ENCODE measurements around the gene TMEM130. TPM values are rescaled to one million over a fixed set of nuclear protein-coding genes. Genes with fewer than 3 reads are reported as not detected.
A peak's percentile ranks its signal among the peaks of the same experiment; 100 is the strongest.

Gene TMEM130
- polyA plus RNA-seq, 3 donors, result 0.05 TPM; not detected in 2

- Histone ChIP-seq H3K27ac (ENCODE audit: low read depth in 1 of 2, low read length in 2 of 2) (peak overlapping the region; percentile 38 to 63), H2AFZ (ENCODE audit: insufficient read depth, low read depth, low read length, poor library complexity, severe bottlenecking) (peak overlapping the region; percentile 38), H3K4me1 (ENCODE audit: control insufficient read depth in 1 of 2, insufficient read depth in 2 of 2, low read length in 2 of 2) (peaks cover 16% of the 10 kb centered on the region in 2 donors), H3K4me3 (replicated peaks in 1 of 3; ENCODE audit: low read depth in 2 of 3, low read length in 3 of 3) (peak overlapping the region in 1 of 3 experiments; percentile 59), H3K36me3 (replicated peaks in 1 of 2; ENCODE audit: control insufficient read depth in 1 of 2, insufficient read depth in 2 of 2, low read length in 2 of 2) (no peaks in the 10 kb centered on the region), H3K79me2 (ENCODE audit: insufficient read depth, low read length) (no peaks in the 10 kb centered on the region), H3K27me3 (ENCODE audit: control insufficient read depth in 2 of 2, insufficient read depth in 2 of 2, low read length in 2 of 2) (peaks cover 0 to 4% of the 10 kb centered on the region in 2 donors), H3K9ac (ENCODE audit: insufficient read depth, low read length, poor library complexity, severe bottlenecking) (no peak overlapping the region), H3K9me3 (replicated peaks in 1 of 2; ENCODE audit: control insufficient read depth in 1 of 2, insufficient read depth in 1 of 2, low read length in 2 of 2) (peaks cover 6 to 10% of the 10 kb centered on the region in 2 donors), H3K4me2 (replicated peaks; ENCODE audit: extremely low read depth, low read length, poor library complexity, severe bottlenecking) (peak overlapping the region; percentile 42), H4K20me1 (ENCODE audit: insufficient read depth, low read length) (no peaks in the 10 kb centered on the region)
- peak overlapping the region; percentile 21 to 95 (median 92) for H3K27ac Mint-ChIP-seq
- 86% methylated on average over 2 of the region's 2 CpGs for WGBS (ENCODE audit: insufficient coverage)
- intact Hi-C loops (cut with micrococcal nuclease), result loop anchor here (10.0 kb wide), 1 partner anchor 518 kb away; the partner anchor contains the start of gene BRI3 (in 2 of the 2)
- H3K4me1 Mint-ChIP-seq, result peaks cover 17% of the 10 kb centered on the region
- TF ChIP-seq, protein P1, sequence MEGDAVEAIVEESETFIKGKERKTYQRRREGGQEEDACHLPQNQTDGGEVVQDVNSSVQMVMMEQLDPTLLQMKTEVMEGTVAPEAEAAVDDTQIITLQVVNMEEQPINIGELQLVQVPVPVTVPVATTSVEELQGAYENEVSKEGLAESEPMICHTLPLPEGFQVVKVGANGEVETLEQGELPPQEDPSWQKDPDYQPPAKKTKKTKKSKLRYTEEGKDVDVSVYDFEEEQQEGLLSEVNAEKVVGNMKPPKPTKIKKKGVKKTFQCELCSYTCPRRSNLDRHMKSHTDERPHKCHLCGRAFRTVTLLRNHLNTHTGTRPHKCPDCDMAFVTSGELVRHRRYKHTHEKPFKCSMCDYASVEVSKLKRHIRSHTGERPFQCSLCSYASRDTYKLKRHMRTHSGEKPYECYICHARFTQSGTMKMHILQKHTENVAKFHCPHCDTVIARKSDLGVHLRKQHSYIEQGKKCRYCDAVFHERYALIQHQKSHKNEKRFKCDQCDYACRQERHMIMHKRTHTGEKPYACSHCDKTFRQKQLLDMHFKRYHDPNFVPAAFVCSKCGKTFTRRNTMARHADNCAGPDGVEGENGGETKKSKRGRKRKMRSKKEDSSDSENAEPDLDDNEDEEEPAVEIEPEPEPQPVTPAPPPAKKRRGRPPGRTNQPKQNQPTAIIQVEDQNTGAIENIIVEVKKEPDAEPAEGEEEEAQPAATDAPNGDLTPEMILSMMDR (IDR thresholded peaks at IDR 0.05), result no peak
- peak overlapping the region in 1 of 2 donors; percentile 76 for H3K4me3 Mint-ChIP-seq
- peaks cover 17 to 39% (median 21%) of the 10 kb centered on the region in 3 donors for H3K27me3 Mint-ChIP-seq (ENCODE audit: low read depth in 3 of 3)
- peak in 1 of 3 donors; percentile 12 for DNase-seq
- peaks cover 9 to 32% (median 15%) of the 10 kb centered on the region in 7 donors for H3K9me3 Mint-ChIP-seq
- H3K36me3 Mint-ChIP-seq, result no peaks in the 10 kb centered on the region
These were observed 67.1 kb downstream of the TMEM130 start for GRCh38 chr7:98802781-98803110.

GRCh38 chr7:98802088-98802780, 67.6 kb downstream of the TMEM130 start:
- Mint-ChIP-seq H3K9me3 (peaks cover 9 to 32% (median 15%) of the 10 kb centered on the region in 7 donors), H3K27me3 (ENCODE audit: low read depth in 3 of 3) (peaks cover 16 to 37% (median 22%) of the 10 kb centered on the region in 3 donors), H3K4me1 (peaks cover 17% of the 10 kb centered on the region), H3K4me3 (peak overlapping the region; percentile 20 to 76), H3K36me3 (no peaks in the 10 kb centered on the region), H3K27ac (peak overlapping the region; percentile 21 to 95 (median 92))
- H4K20me1 ChIP-seq (ENCODE audit: insufficient read depth, low read length), result no peaks in the 10 kb centered on the region
- H3K79me2 ChIP-seq (ENCODE audit: insufficient read depth, low read length), result no peaks in the 10 kb centered on the region
- peak overlapping the region; percentile 42 for H3K4me2 ChIP-seq (replicated peaks; ENCODE audit: extremely low read depth, low read length, poor library complexity, severe bottlenecking)
- peaks cover 0 to 4% of the 10 kb centered on the region in 2 donors for H3K27me3 ChIP-seq (ENCODE audit: control insufficient read depth in 2 of 2, insufficient read depth in 2 of 2, low read length in 2 of 2)
- H3K9ac ChIP-seq (ENCODE audit: insufficient read depth, low read length, poor library complexity, severe bottlenecking), result peak overlapping the region; percentile 33
- H3K4me3 ChIP-seq (replicated peaks in 1 of 3; ENCODE audit: low read depth in 2 of 3, low read length in 3 of 3), result peak overlapping the region in 1 of 3 experiments; percentile 59
- peak overlapping the region; percentile 38 for H2AFZ ChIP-seq (ENCODE audit: insufficient read depth, low read depth, low read length, poor library complexity, severe bottlenecking)
- TF ChIP-seq, protein P1 (IDR thresholded peaks at IDR 0.05), result no peak
- no peaks in the 10 kb centered on the region for H3K36me3 ChIP-seq (replicated peaks in 1 of 2; ENCODE audit: control insufficient read depth in 1 of 2, insufficient read depth in 2 of 2, low read length in 2 of 2)
- H3K4me1 ChIP-seq (ENCODE audit: control insufficient read depth in 1 of 2, insufficient read depth in 2 of 2, low read length in 2 of 2), result peaks cover 16% of the 10 kb centered on the region in 2 donors
- 1% methylated on average over 5 of the region's 7 CpGs for WGBS (ENCODE audit: insufficient coverage)
- H3K27ac ChIP-seq (ENCODE audit: low read depth in 1 of 2, low read length in 2 of 2), result peak overlapping the region; percentile 38 to 63
- H3K9me3 ChIP-seq (replicated peaks in 1 of 2; ENCODE audit: control insufficient read depth in 1 of 2, insufficient read depth in 1 of 2, low read length in 2 of 2), result peaks cover 6 to 10% of the 10 kb centered on the region in 2 donors
- DNase-seq, result peak; percentile 93 to 99 (median 94)
- intact Hi-C loops (cut with micrococcal nuclease), result loop anchor here (10.0 kb wide), 1 partner anchor 517 kb away; the partner anchor contains the start of gene BRI3 (in 2 of the 2)
